Myometrial cell (primary cell): ENCODE results near the gene LIMA1. TPM values are rescaled to one million over a fixed set of nuclear protein-coding genes. Genes with fewer than 3 reads are reported as not detected.

Experiments
- total RNA-seq: library from RNA; depleted of rRNA; stranded (reverse); fragments of >200 nt; gene quantifications from 2 replicates; pipeline ENCODE4 v1.2.3, GENCODE V29; 2015

LIMA1 gene
- total RNA-seq: 178 and 179 TPM in 2 replicates

GRCh38 chr12:50283229-50283923 lies at the start of gene LIMA1:
Gene LIMA1, minus strand, starts transcription at chr12:50283520. Its CDS starts 34,769 bp downstream, at chr12:50248751.

DNA sequence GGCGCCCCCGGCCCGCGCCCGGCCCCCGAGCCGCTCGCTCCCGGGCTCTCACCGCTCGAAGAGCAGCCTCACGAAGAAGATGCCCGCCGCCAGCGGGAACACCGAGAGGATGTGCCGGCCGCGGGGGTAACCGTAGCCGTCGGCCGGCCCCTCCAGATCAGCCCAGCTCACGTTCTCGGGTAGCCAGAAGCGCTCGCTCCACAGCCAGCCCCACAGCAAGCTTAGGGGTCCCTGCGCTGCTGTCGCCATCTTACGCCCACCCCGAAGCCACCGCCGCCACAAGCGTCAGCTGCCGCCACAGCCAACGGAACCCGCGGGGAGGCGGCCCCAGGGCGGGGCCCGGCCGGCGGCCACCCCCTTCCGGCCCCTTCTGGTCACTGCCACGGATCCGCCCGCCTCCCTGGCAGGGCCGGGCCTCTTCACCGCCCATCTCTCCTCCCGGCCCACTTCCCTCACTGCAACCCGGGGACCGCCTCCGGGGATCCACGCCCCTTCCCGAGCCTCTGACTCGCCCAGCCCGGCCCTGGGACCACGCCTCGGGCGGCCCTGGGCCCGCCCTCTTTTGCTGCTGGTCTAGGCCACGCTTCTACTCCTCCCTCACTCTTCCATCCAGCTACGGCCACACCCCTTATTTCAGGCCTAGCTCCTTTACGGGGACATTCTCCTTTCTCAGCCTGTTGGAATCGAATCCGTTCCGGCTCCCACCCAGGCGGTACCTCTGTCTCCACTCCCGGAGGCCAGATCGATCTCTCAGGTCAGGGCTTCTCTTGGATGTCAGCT lies 116.1 kb downstream of the LIMA1 start, which contains the start of gene CERS5:
Gene CERS5 (minus strand): TSS at position 321 of the 780 bp plus-strand sequence. CDS start 72 bp downstream, at position 249.

Other genes starting within 250 kb of the LIMA1 start
- gene ASIC1, start 225.9 kb downstream of the LIMA1 start, total RNA-seq: 1.4 TPM in 2 replicates
- 30.3 and 54.5 TPM in 2 replicates for gene SMARCD1, start 198.2 kb downstream of the LIMA1 start, total RNA-seq
- gene GPD1, start 179.5 kb downstream of the LIMA1 start, total RNA-seq: 0.18 TPM in 1 of 2 replicates, not detected in the other
- gene COX14, start 171.3 kb downstream of the LIMA1 start, total RNA-seq: 45.3 and 45.9 TPM in 2 replicates
- gene CERS5, start 116.2 kb downstream of the LIMA1 start, total RNA-seq: 34.9 and 38.9 TPM in 2 replicates
- not detected in 2 replicates for gene FAM186A, start 113.1 kb upstream of the LIMA1 start, total RNA-seq
- gene LARP4, start 117.4 kb upstream of the LIMA1 start, total RNA-seq: 13.3 and 19.3 TPM in 2 replicates
- gene DIP2B, start 221.5 kb upstream of the LIMA1 start, total RNA-seq: 16.1 and 20.4 TPM in 2 replicates